Endothelial cell of umbilical vein (primary cell): ENCODE measurements around the gene HYI.

Source experiments
- CTCF ChIP-seq, 2 donors: IDR thresholded peaks; 1 replicate in 1 of 2; 2 replicates in 1 of 2; pipeline ENCODE4 v1.5.1; 2011; ENCODE audit warnings: low read length in 2 of 2, mild to moderate bottlenecking in 2 of 2, moderate library complexity in 2 of 2, control low read depth in 1 of 2, inconsistent platforms in 1 of 2, low read depth in 1 of 2; ENCODE audit not compliant: insufficient read depth in 1 of 2; ENCODE audit errors: extremely low read depth in 1 of 2
- EZH2 ChIP-seq: IDR thresholded peaks from 2 replicates; pipeline ENCODE4 v1.6.1; 2012; ENCODE audit warnings: borderline replicate concordance, low read depth, mild to moderate bottlenecking, moderate library complexity, low read length, inconsistent platforms; ENCODE audit not compliant: severe bottlenecking
- POLR2A ChIP-seq: IDR thresholded peaks from 2 replicates; pipeline ENCODE4 v1.6.1; 2012; ENCODE audit warnings: low read depth, mild to moderate bottlenecking, control low read depth, low read length

GRCh38 chr1:43491061-43491460, 37.3 kb upstream of the HYI start:
- TF ChIP-seq POLR2A (no peak), EZH2 (no peak), CTCF (IDR thresholded peaks at IDR 0.05; ENCODE audit: extremely low read depth in 1 of 2, insufficient read depth in 1 of 2, low read depth in 1 of 2, low read length in 2 of 2) (no peak)
